ENCODE data around the gene ZNF821.

The ZNF821 gene

DNA sequence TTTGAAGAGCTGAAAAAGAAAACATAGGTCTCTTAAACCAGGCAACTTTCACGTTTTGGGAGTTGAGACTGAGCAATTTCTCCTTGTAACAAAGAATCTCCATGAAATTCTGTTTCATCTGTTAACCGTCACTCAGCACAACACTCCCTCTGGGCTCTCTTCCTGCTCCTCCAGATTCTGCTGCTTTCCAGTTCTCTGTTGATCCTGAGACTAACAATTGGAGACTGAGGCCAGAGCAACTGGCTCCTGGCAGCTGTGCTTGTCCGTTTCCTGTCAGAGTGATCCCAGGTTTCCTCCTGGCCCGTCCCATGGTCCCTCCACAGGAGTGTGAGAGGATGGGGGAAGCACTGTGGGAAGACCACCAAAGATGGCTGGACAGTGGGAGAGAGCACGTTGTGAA lies 43.8 kb upstream of the ZNF821 start:
- 0 out of 2 replicates have a peak, but pooled peaks have one; percentile 1 for TF ChIP-seq ISL1 (CRISPR knock-in tag; IDR thresholded peaks at IDR 0.05)
- no peak for TF ChIP-seq OSR1 (CRISPR knock-in tag; IDR thresholded peaks at IDR 0.05)
- no peak for TF ChIP-seq ESRRG (CRISPR knock-in tag; IDR thresholded peaks at IDR 0.05)
- ATAC-seq, result peak; percentile 60

DNA sequence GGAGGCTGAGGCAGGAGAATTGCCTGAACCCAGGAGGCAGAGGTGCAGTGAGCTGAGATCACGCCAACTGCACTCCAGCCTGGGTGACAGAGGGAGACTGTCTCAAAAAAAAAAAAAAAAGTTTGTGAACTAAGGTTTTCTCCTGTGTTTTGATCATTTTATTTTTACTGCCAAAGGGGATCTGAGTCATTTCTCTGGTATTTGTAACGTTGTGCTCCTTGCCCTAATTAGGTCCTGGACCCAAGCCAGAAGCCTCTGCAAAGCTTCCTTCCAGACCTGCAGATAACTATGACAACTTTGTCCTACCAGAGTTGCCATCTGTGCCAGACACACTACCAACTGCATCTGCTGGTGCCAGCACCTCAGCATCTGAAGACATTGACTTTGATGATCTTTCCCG lies 43.4 kb upstream of the ZNF821 start:
- no peak for TF ChIP-seq ZNF70 (CRISPR knock-in tag; IDR thresholded peaks at IDR 0.05)
- peak; percentile 63 for TF ChIP-seq ISL1 (CRISPR knock-in tag; IDR thresholded peaks at IDR 0.05)
- peak; percentile 77 for ATAC-seq

DNA sequence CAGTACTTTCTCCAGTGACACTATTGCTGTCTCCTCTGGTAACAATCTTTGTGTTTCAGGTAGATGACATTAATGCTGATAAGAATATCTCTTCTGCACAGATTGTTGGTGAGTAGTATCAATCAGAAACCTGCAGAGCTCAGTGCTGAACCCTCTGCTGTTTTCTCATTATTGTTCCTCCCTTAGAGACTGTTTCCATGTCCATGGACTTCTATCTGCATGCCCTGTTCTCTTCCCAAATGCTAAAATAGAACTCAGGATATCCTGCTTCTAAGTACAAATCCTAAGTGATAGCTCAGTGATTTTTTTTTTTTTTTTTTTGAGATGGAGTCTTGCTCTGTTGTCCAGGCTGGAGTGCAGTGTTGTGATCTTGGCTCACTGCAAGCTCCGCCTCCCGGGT lies 40.7 kb upstream of the ZNF821 start:
- no peak for ATAC-seq
- TF ChIP-seq PPARA (CRISPR knock-in tag; IDR thresholded peaks at IDR 0.05; ENCODE audit: borderline replicate concordance) (no peak), ZC3H10 (CRISPR knock-in tag; IDR thresholded peaks at IDR 0.05) (no peak), ZNF565 (CRISPR knock-in tag; conservative IDR thresholded peaks at IDR 0.05; ENCODE audit: low read depth) (no peak)

DNA sequence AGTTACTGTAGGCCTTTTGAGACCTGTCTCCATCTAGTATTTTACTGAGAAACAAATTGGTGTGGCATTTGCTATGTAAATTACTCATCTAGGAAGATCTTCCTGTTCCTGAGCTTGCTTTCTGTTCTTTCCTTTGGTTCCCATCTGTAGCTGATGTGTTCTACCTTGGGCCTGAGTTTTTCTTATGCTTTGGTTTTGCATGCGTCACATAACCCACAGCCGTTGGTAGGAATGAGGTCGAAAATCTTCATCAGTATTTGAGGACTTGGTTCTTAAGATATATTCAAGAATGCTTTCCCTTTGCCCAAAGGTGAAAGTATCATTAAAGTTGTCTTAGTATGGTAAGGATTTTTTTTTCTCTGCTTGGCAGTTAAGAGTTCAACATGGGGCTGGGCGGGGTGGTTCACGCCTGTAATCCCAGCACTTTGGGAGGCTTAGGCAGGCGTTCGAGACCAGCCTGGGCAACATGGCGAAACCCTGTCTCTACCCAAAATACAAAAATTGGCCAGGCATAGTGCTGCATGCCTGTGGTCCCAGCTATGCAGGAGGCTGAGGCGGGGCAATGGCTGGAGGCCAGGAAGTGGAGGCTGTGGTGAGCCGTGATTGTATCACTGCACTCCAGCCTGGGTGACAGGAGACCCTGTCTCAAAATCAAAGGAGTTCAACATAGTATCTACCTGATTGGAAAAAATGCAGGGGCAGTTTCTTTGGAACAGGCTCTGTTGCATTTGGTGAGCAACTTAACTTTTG lies 40.1 kb upstream of the ZNF821 start:
- TF ChIP-seq ZNF565 (CRISPR knock-in tag; conservative IDR thresholded peaks at IDR 0.05; ENCODE audit: low read depth), result no peak
- no peak for ATAC-seq

DNA sequence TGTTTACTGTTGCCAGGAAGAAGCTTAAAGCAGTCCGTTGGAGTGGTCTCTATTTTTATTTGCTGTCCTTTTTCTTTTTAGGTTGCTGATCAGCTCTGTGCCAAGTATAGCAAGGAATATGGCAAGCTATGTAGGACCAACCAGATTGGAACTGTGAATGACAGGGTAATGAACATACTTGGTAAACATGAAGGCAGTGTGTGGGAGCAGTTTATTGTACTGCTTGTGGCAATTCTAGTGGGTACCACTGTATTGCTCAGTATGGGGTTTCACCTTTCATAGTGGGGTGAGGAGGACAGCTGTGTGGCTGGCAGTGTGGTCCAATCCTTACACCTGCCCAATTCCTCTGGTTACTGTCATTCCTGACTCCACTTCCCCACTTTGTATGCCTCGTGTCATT lies 36.7 kb upstream of the ZNF821 start:
- TF ChIP-seq ZNF70 (CRISPR knock-in tag; IDR thresholded peaks at IDR 0.05), result no peak
- no peak for TF ChIP-seq OSR1 (CRISPR knock-in tag; IDR thresholded peaks at IDR 0.05)
- TF ChIP-seq TCF4 (CRISPR knock-in tag; IDR thresholded peaks at IDR 0.05; ENCODE audit: borderline replicate concordance), result no peak
- TF ChIP-seq, protein P1, sequence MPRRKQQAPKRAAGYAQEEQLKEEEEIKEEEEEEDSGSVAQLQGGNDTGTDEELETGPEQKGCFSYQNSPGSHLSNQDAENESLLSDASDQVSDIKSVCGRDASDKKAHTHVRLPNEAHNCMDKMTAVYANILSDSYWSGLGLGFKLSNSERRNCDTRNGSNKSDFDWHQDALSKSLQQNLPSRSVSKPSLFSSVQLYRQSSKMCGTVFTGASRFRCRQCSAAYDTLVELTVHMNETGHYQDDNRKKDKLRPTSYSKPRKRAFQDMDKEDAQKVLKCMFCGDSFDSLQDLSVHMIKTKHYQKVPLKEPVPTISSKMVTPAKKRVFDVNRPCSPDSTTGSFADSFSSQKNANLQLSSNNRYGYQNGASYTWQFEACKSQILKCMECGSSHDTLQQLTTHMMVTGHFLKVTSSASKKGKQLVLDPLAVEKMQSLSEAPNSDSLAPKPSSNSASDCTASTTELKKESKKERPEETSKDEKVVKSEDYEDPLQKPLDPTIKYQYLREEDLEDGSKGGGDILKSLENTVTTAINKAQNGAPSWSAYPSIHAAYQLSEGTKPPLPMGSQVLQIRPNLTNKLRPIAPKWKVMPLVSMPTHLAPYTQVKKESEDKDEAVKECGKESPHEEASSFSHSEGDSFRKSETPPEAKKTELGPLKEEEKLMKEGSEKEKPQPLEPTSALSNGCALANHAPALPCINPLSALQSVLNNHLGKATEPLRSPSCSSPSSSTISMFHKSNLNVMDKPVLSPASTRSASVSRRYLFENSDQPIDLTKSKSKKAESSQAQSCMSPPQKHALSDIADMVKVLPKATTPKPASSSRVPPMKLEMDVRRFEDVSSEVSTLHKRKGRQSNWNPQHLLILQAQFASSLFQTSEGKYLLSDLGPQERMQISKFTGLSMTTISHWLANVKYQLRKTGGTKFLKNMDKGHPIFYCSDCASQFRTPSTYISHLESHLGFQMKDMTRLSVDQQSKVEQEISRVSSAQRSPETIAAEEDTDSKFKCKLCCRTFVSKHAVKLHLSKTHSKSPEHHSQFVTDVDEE (CRISPR knock-in tag; IDR thresholded peaks at IDR 0.05), result no peak
- TF ChIP-seq ARNTL (CRISPR knock-in tag; IDR thresholded peaks at IDR 0.05; ENCODE audit: borderline replicate concordance, low read depth), result no peak
- TF ChIP-seq ZFP30 (CRISPR knock-in tag; IDR thresholded peaks at IDR 0.05), result no peak
- TF ChIP-seq, protein P2, sequence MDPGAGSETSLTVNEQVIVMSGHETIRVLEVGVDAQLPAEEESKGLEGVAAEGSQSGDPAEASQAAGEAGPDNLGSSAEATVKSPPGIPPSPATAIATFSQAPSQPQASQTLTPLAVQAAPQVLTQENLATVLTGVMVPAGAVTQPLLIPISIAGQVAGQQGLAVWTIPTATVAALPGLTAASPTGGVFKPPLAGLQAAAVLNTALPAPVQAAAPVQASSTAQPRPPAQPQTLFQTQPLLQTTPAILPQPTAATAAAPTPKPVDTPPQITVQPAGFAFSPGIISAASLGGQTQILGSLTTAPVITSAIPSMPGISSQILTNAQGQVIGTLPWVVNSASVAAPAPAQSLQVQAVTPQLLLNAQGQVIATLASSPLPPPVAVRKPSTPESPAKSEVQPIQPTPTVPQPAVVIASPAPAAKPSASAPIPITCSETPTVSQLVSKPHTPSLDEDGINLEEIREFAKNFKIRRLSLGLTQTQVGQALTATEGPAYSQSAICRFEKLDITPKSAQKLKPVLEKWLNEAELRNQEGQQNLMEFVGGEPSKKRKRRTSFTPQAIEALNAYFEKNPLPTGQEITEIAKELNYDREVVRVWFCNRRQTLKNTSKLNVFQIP (CRISPR knock-in tag; IDR thresholded peaks at IDR 0.05; ENCODE audit: borderline replicate concordance, low read depth), result no peak
- no peak for TF ChIP-seq GLIS3 (CRISPR knock-in tag; IDR thresholded peaks at IDR 0.05)
- no peak for TF ChIP-seq ZC3H10 (CRISPR knock-in tag; IDR thresholded peaks at IDR 0.05)
- TF ChIP-seq, protein P3, sequence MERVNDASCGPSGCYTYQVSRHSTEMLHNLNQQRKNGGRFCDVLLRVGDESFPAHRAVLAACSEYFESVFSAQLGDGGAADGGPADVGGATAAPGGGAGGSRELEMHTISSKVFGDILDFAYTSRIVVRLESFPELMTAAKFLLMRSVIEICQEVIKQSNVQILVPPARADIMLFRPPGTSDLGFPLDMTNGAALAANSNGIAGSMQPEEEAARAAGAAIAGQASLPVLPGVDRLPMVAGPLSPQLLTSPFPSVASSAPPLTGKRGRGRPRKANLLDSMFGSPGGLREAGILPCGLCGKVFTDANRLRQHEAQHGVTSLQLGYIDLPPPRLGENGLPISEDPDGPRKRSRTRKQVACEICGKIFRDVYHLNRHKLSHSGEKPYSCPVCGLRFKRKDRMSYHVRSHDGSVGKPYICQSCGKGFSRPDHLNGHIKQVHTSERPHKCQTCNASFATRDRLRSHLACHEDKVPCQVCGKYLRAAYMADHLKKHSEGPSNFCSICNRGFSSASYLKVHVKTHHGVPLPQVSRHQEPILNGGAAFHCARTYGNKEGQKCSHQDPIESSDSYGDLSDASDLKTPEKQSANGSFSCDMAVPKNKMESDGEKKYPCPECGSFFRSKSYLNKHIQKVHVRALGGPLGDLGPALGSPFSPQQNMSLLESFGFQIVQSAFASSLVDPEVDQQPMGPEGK (CRISPR knock-in tag; IDR thresholded peaks at IDR 0.05; ENCODE audit: borderline replicate concordance), result no peak
- no peak for TF ChIP-seq BACH2 (CRISPR knock-in tag; IDR thresholded peaks at IDR 0.05; ENCODE audit: borderline replicate concordance)
- no peak for TF ChIP-seq ISL1 (CRISPR knock-in tag; IDR thresholded peaks at IDR 0.05)
- TF ChIP-seq SNAI2 (CRISPR knock-in tag; IDR thresholded peaks at IDR 0.05), result no peak
- TF ChIP-seq ZNF565 (CRISPR knock-in tag; conservative IDR thresholded peaks at IDR 0.05; ENCODE audit: low read depth), result no peak
- no peak for ATAC-seq

DNA sequence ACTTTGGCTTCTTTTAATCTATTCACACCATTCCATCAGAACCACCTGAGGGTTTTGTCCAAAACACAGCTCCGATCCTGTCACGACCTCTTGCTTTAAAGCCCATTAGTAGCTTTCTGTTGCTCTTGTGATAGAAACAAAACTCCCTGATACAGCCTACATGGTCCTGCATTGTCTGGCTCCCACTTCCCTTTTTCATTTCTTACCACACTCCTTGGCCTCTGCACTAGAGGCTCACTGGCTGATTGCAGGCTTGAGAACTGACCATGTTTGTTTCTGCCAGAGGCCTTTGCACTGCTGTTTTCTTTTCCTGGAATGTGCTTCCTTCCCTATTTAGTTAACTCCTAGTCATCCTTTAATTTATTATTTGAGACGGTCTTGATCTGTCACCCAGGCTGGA lies 35.1 kb upstream of the ZNF821 start:
- TF ChIP-seq ZNF565 (CRISPR knock-in tag; conservative IDR thresholded peaks at IDR 0.05; ENCODE audit: low read depth) (no peak), ZNF70 (CRISPR knock-in tag; IDR thresholded peaks at IDR 0.05) (no peak), ARNTL (CRISPR knock-in tag; IDR thresholded peaks at IDR 0.05; ENCODE audit: borderline replicate concordance, low read depth) (no peak)
- ATAC-seq, result no peak

All from SK-N-SH treated with all-trans-retinoic acid at 6 μM for 48 hours (cell line).